Stimulated activated CD4-positive, alpha-beta T cell treated with anti-CD3 and anti-CD28 coated beads, Interleukin-4, amount 100 ng/mL, for 24 hours (primary cell): ENCODE measurements around the gene UBAP1L.
"Not testable (repeated sequence)": the region's sequence is repeated elsewhere in the genome, so short reads cannot be mapped to it uniquely, and the experiment has no call there.

Experiments used
- DNase-seq: peaks from one replicate; pipeline ENCODE4 v3.0.0-alpha.2; 2020

The UBAP1L gene

GRCh38 chr15:65082303-65082953 lies 32.6 kb downstream of the UBAP1L start:
- no peak for DNase-seq

GRCh38 chr15:65081758-65082157 lies 33.2 kb downstream of the UBAP1L start:
- peak; percentile 39 for DNase-seq

GRCh38 chr15:65081270-65081669 lies 33.7 kb downstream of the UBAP1L start:
- no peak for DNase-seq

GRCh38 chr15:65079580-65079979 lies 35.4 kb downstream of the UBAP1L start:
- no peak for DNase-seq

GRCh38 chr15:65077981-65078352 lies 37.0 kb downstream of the UBAP1L start:
- peak; percentile 48 for DNase-seq

- DNase-seq, result no peak
These were observed 37.6 kb downstream of the UBAP1L start for GRCh38 chr15:65077291-65077980.

- DNase-seq, result no peak
These were observed 38.3 kb downstream of the UBAP1L start, which contains the start of gene KBTBD13 for GRCh38 chr15:65076486-65077290. Gene KBTBD13, plus strand, starts transcription at chr15:65076746. Its CDS starts 70 bp downstream, at chr15:65076816.

GRCh38 chr15:65075607-65076395 lies 39.2 kb downstream of the UBAP1L start:
- not testable (repeated sequence) for DNase-seq

GRCh38 chr15:65074946-65075345 lies 40.1 kb downstream of the UBAP1L start:
- not testable (repeated sequence) for DNase-seq

GRCh38 chr15:65072617-65073016 lies 42.4 kb downstream of the UBAP1L start:
- no peak for DNase-seq

GRCh38 chr15:65072027-65072426 lies 43.0 kb downstream of the UBAP1L start:
- DNase-seq, result no peak

- no peak for DNase-seq
These were observed 43.6 kb downstream of the UBAP1L start for GRCh38 chr15:65071381-65071811.

- no peak for DNase-seq
These were observed 45.0 kb downstream of the UBAP1L start for GRCh38 chr15:65069779-65070546.

- no peak for DNase-seq
These were observed 45.8 kb downstream of the UBAP1L start for GRCh38 chr15:65069179-65069578.

- no peak for DNase-seq
These were observed 46.6 kb downstream of the UBAP1L start for GRCh38 chr15:65068403-65068788.

- DNase-seq, result no peak
These were observed 47.2 kb downstream of the UBAP1L start, which contains the start of gene RASL12 for GRCh38 chr15:65067645-65068402. Gene RASL12, minus strand, starts transcription at chr15:65067991. Its CDS starts 156 bp downstream, at chr15:65067835.

- no peak for DNase-seq
These were observed 47.7 kb downstream of the UBAP1L start for GRCh38 chr15:65067317-65067644.

GRCh38 chr15:65066635-65067316 lies 48.2 kb downstream of the UBAP1L start:
- DNase-seq, result no peak

GRCh38 chr15:65066001-65066634 lies 48.9 kb downstream of the UBAP1L start:
- DNase-seq, result no peak

GRCh38 chr15:65062726-65063125 lies 52.3 kb downstream of the UBAP1L start:
- no peak for DNase-seq
